ENCODE data around the gene IFTAP.

- TF ChIP-seq ZNF114 (tag by site-specific recombination; IDR thresholded peaks at IDR 0.05) (no peak), ZNF366 (tag by site-specific recombination; conservative IDR thresholded peaks at IDR 0.05) (no peak), ZBTB26 (tag by site-specific recombination; optimal IDR thresholded peaks at IDR 0.05) (no peak), CTCF (tag by site-specific recombination; IDR thresholded peaks at IDR 0.05) (no peak), PRDM10 (tag by site-specific recombination; IDR thresholded peaks at IDR 0.05) (no peak), ZNF121 (tag by site-specific recombination; IDR thresholded peaks at IDR 0.05) (no peak), ZNF449 (tag by site-specific recombination; IDR thresholded peaks at IDR 0.05) (no peak), ZSCAN4 (tag by site-specific recombination; IDR thresholded peaks at IDR 0.05) (no peak), ZNF776 (tag by site-specific recombination; IDR thresholded peaks at IDR 0.05; ENCODE audit: borderline replicate concordance) (no peak), ZNF777 (tag by site-specific recombination; IDR thresholded peaks at IDR 0.05; ENCODE audit: borderline replicate concordance) (no peak), ZNF580 (tag by site-specific recombination; IDR thresholded peaks at IDR 0.05) (no peak)
- TF ChIP-seq, protein P1, sequence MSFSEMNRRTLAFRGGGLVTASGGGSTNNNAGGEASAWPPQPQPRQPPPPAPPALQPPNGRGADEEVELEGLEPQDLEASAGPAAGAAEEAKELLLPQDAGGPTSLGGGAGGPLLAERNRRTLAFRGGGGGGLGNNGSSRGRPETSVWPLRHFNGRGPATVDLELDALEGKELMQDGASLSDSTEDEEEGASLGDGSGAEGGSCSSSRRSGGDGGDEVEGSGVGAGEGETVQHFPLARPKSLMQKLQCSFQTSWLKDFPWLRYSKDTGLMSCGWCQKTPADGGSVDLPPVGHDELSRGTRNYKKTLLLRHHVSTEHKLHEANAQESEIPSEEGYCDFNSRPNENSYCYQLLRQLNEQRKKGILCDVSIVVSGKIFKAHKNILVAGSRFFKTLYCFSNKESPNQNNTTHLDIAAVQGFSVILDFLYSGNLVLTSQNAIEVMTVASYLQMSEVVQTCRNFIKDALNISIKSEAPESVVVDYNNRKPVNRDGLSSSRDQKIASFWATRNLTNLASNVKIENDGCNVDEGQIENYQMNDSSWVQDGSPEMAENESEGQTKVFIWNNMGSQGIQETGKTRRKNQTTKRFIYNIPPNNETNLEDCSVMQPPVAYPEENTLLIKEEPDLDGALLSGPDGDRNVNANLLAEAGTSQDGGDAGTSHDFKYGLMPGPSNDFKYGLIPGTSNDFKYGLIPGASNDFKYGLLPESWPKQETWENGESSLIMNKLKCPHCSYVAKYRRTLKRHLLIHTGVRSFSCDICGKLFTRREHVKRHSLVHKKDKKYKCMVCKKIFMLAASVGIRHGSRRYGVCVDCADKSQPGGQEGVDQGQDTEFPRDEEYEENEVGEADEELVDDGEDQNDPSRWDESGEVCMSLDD (tag by site-specific recombination; IDR thresholded peaks at IDR 0.05): no peak
Observed at GRCh38 chr11:36590513-36590912, 3.8 kb upstream of the IFTAP start.
